Measurements from ENCODE around the gene SHROOM1. TPM values are rescaled to one million over a fixed set of nuclear protein-coding genes. Genes with fewer than 3 reads are reported as not detected.
A peak's percentile ranks its signal among the peaks of the same experiment; 100 is the strongest.

Gene SHROOM1
- total RNA-seq, 2 donors from 2014 or later, result 0.54 to 3.4 TPM

- Mint-ChIP-seq H3K27ac (no peak overlapping the region), H3K4me3 (peak overlapping the region; percentile 59), H3K27me3 (peaks cover 15% of the 10 kb centered on the region), H3K4me1 (peaks cover 6% of the 10 kb centered on the region), H3K36me3 (ENCODE audit: low read depth) (no peaks in the 10 kb centered on the region), H3K9me3 (no peaks in the 10 kb centered on the region)
- ATAC-seq (replicated peaks), result no peak
Measured at GRCh38 chr5:132776938-132777208, 53.6 kb downstream of the SHROOM1 start.

GRCh38 chr5:132776131-132776937 is 54.1 kb downstream of the SHROOM1 start:
- no peaks in the 10 kb centered on the region for H3K9me3 Mint-ChIP-seq
- peak overlapping the region; percentile 76 for H3K27ac Mint-ChIP-seq
- no peaks in the 10 kb centered on the region for H3K36me3 Mint-ChIP-seq (ENCODE audit: low read depth)
- peak; percentile 24 for ATAC-seq (replicated peaks)
- H3K4me3 Mint-ChIP-seq, result peak overlapping the region; percentile 59
- H3K4me1 Mint-ChIP-seq, result peaks cover 6% of the 10 kb centered on the region
- peaks cover 11% of the 10 kb centered on the region for H3K27me3 Mint-ChIP-seq

- Mint-ChIP-seq H3K9me3 (no peaks in the 10 kb centered on the region), H3K27ac (peak overlapping the region; percentile 76), H3K27me3 (peaks cover 11% of the 10 kb centered on the region), H3K4me3 (peak overlapping the region; percentile 59), H3K36me3 (ENCODE audit: low read depth) (no peaks in the 10 kb centered on the region), H3K4me1 (peaks cover 6% of the 10 kb centered on the region)
- no peak for ATAC-seq (replicated peaks)
Measured at GRCh38 chr5:132775476-132775961, 54.9 kb downstream of the SHROOM1 start.

GRCh38 chr5:132774896-132775295 is 55.6 kb downstream of the SHROOM1 start:
- Mint-ChIP-seq H3K36me3 (ENCODE audit: low read depth) (no peaks in the 10 kb centered on the region), H3K4me1 (peaks cover 6% of the 10 kb centered on the region), H3K27ac (peak overlapping the region; percentile 76), H3K9me3 (no peaks in the 10 kb centered on the region), H3K4me3 (peak overlapping the region; percentile 59), H3K27me3 (peaks cover 10% of the 10 kb centered on the region)
- no peak for ATAC-seq (replicated peaks)

GRCh38 chr5:132774406-132774805 is 56.0 kb downstream of the SHROOM1 start:
- Mint-ChIP-seq H3K36me3 (ENCODE audit: low read depth) (no peaks in the 10 kb centered on the region), H3K9me3 (no peaks in the 10 kb centered on the region), H3K27ac (no peak overlapping the region), H3K4me3 (no peak overlapping the region), H3K4me1 (peaks cover 6% of the 10 kb centered on the region), H3K27me3 (peaks cover 7% of the 10 kb centered on the region)
- ATAC-seq (replicated peaks), result no peak

GRCh38 chr5:132773601-132774355 is 56.7 kb downstream of the SHROOM1 start:
- Mint-ChIP-seq H3K36me3 (ENCODE audit: low read depth) (no peaks in the 10 kb centered on the region), H3K27ac (no peak overlapping the region), H3K4me3 (no peak overlapping the region), H3K4me1 (peaks cover 6% of the 10 kb centered on the region), H3K9me3 (no peaks in the 10 kb centered on the region), H3K27me3 (peaks cover 7% of the 10 kb centered on the region)
- no peak for ATAC-seq (replicated peaks)

GRCh38 chr5:132773114-132773513 is 57.3 kb downstream of the SHROOM1 start:
- H3K4me1 Mint-ChIP-seq, result peaks cover 6% of the 10 kb centered on the region
- H3K4me3 Mint-ChIP-seq, result no peak overlapping the region
- H3K36me3 Mint-ChIP-seq (ENCODE audit: low read depth), result no peaks in the 10 kb centered on the region
- H3K9me3 Mint-ChIP-seq, result no peaks in the 10 kb centered on the region
- no peak for ATAC-seq (replicated peaks)
- no peak overlapping the region for H3K27ac Mint-ChIP-seq
- H3K27me3 Mint-ChIP-seq, result peaks cover 3% of the 10 kb centered on the region

- Mint-ChIP-seq H3K4me1 (peaks cover 6% of the 10 kb centered on the region), H3K36me3 (ENCODE audit: low read depth) (no peaks in the 10 kb centered on the region), H3K9me3 (no peaks in the 10 kb centered on the region), H3K4me3 (no peak overlapping the region), H3K27ac (no peak overlapping the region), H3K27me3 (no peaks in the 10 kb centered on the region)
- no peak for ATAC-seq (replicated peaks)
Measured at GRCh38 chr5:132772291-132773070, 58.0 kb downstream of the SHROOM1 start.

Other genes with a start within 250 kb of the SHROOM1 start
- gene IL13, start 172.5 kb downstream of the SHROOM1 start, total RNA-seq, result 1 to 10 TPM; 2.4 to 4.3 TPM
- not detected for gene IL4, start 156.7 kb downstream of the SHROOM1 start, total RNA-seq
- gene KIF3A, start 93.1 kb downstream of the SHROOM1 start, total RNA-seq, result 10 to 100 TPM in 1 of 2 donors, 1 to 10 TPM in 1; 8.3 to 13.9 TPM
- gene CCNI2, start 83.2 kb downstream of the SHROOM1 start, total RNA-seq, result 1 to 10 TPM; 1.2 to 3.3 TPM
- 10 to 100 TPM; 13.6 to 14.7 TPM for gene SEPTIN8, start 53.4 kb downstream of the SHROOM1 start, total RNA-seq
- gene SOWAHA, start 17.3 kb downstream of the SHROOM1 start, total RNA-seq, result not detected
- gene GDF9, start 35.8 kb upstream of the SHROOM1 start, total RNA-seq, result under 1 TPM; 0.26 to 0.69 TPM
- gene UQCRQ, start 36.0 kb upstream of the SHROOM1 start, total RNA-seq, result 100 to 1,000 TPM; 219 to 408 TPM
- 1 to 10 TPM; 1.8 to 2.9 TPM for gene LEAP2, start 43.0 kb upstream of the SHROOM1 start, total RNA-seq
- 10 to 100 TPM; 33.3 to 72.3 TPM for gene AFF4, start 133.0 kb upstream of the SHROOM1 start, total RNA-seq
- 10 to 100 TPM; 19.4 to 23.3 TPM for gene ZCCHC10, start 195.9 kb upstream of the SHROOM1 start, total RNA-seq
- 100 to 1,000 TPM in 1 of 2 donors, 10 to 100 TPM in 1; 95.5 to 190 TPM for gene HSPA4, start 221.4 kb upstream of the SHROOM1 start, total RNA-seq

Measured in activated T-helper 17 cell treated with anti-CD3 and anti-CD28 coated beads, Interleukin-2, amount 50 U/mL, for 72 hours (primary cell).